ENCODE measurements around the gene QARS1. TPM values are rescaled to one million over a fixed set of nuclear protein-coding genes. Genes with fewer than 3 reads are reported as not detected.

QARS1 gene
- total RNA-seq, 4 donors from 2014 or later = 297 to 451 (median 380) TPM

GRCh38 chr3:49057268-49057667 lies 47.3 kb downstream of the QARS1 start:
- DNase-seq (ENCODE audit: low spot score in 2 of 2) = no peak
- Histone ChIP-seq H3K9me3 (no peaks in the 10 kb centered on the region), H3K4me3 (no peak overlapping the region), H3K27ac (no peak overlapping the region), H3K4me1 (no peaks in the 10 kb centered on the region), H3K36me3 (peaks cover 69% of the 10 kb centered on the region), H3K27me3 (no peaks in the 10 kb centered on the region)
- WGBS = no CpG with 5 or more reads among the region's 10 CpGs
- no peak for TF ChIP-seq EP300 (IDR thresholded peaks at IDR 0.05)
- TF ChIP-seq POLR2AphosphoS5 (IDR thresholded peaks at IDR 0.05) = no peak
- no peak for TF ChIP-seq CTCF (IDR thresholded peaks at IDR 0.05)
- TF ChIP-seq POLR2A (IDR thresholded peaks at IDR 0.05) = no peak

- Histone ChIP-seq H3K9me3 (no peaks in the 10 kb centered on the region), H3K36me3 (peaks cover 71% of the 10 kb centered on the region), H3K27me3 (no peaks in the 10 kb centered on the region), H3K4me1 (no peaks in the 10 kb centered on the region), H3K27ac (no peak overlapping the region), H3K4me3 (no peak overlapping the region)
- WGBS = 100% methylated on average over 2 of the region's 2 CpGs
- DNase-seq (ENCODE audit: low spot score in 2 of 2) = no peak
- TF ChIP-seq EP300 (IDR thresholded peaks at IDR 0.05) (no peak), POLR2A (IDR thresholded peaks at IDR 0.05) (no peak), POLR2AphosphoS5 (IDR thresholded peaks at IDR 0.05) (no peak), CTCF (IDR thresholded peaks at IDR 0.05) (no peak)
These were observed 50.2 kb downstream of the QARS1 start for GRCh38 chr3:49054344-49054862.

- TF ChIP-seq EP300 (IDR thresholded peaks at IDR 0.05) (no peak), CTCF (IDR thresholded peaks at IDR 0.05) (no peak)
- Histone ChIP-seq H3K36me3 (peaks cover 68% of the 10 kb centered on the region), H3K27ac (no peak overlapping the region), H3K4me1 (no peaks in the 10 kb centered on the region), H3K27me3 (no peaks in the 10 kb centered on the region), H3K9me3 (no peaks in the 10 kb centered on the region), H3K4me3 (no peak overlapping the region)
- DNase-seq (ENCODE audit: low spot score in 2 of 2) = no peak
- WGBS = 96% methylated on average over 1 of the region's 1 CpG
These were observed 51.0 kb downstream of the QARS1 start for GRCh38 chr3:49053543-49053942.

Other genes starting within 250 kb of the QARS1 start
- 10 to 100 TPM; 11.3 to 23.7 (median 17.9) TPM for gene SLC25A20, start 205.9 kb downstream of the QARS1 start, total RNA-seq
- 100 to 1,000 TPM in 1 of 4 donors, 10 to 100 TPM in 3; 57.9 to 148 (median 61.8) TPM for gene ARIH2, start 185.9 kb downstream of the QARS1 start, total RNA-seq
- gene P4HTM, start 114.5 kb downstream of the QARS1 start, total RNA-seq = 10 to 100 TPM; 18.5 to 57.2 (median 27.9) TPM
- 100 to 1,000 TPM in 1 of 4 donors, 10 to 100 TPM in 3; 49.1 to 105 (median 55.5) TPM for gene WDR6, start 97.4 kb downstream of the QARS1 start, total RNA-seq
- 10 to 100 TPM; 44.3 to 55.4 (median 50.7) TPM for gene DALRD3, start 86.2 kb downstream of the QARS1 start, total RNA-seq
- 100 to 1,000 TPM in 1 of 4 donors, 10 to 100 TPM in 3; 45.0 to 104 (median 63.1) TPM for gene NDUFAF3, start 82.6 kb downstream of the QARS1 start, total RNA-seq
- 100 to 1,000 TPM; 184 to 355 (median 229) TPM for gene IMPDH2, start 75.4 kb downstream of the QARS1 start, total RNA-seq
- gene QRICH1, start 10.7 kb downstream of the QARS1 start, total RNA-seq = 100 to 1,000 TPM in 2 of 4 donors, 10 to 100 TPM in 2; 85.8 to 187 (median 115) TPM
- gene USP19, start 16.1 kb upstream of the QARS1 start, total RNA-seq = 10 to 100 TPM; 46.1 to 82.1 (median 76.0) TPM
- gene LAMB2, start 28.3 kb upstream of the QARS1 start, total RNA-seq = 100 to 1,000 TPM; 333 to 563 (median 501) TPM
- gene CCDC71, start 61.6 kb upstream of the QARS1 start, total RNA-seq = 10 to 100 TPM; 29.0 to 48.2 (median 35.3) TPM
- gene KLHDC8B, start 66.8 kb upstream of the QARS1 start, total RNA-seq = 10 to 100 TPM; 53.1 to 63.6 (median 59.3) TPM
- 1 to 10 TPM; 5.9 to 9.0 (median 8.5) TPM for gene C3orf62, start 172.5 kb upstream of the QARS1 start, total RNA-seq
- gene USP4, start 235.3 kb upstream of the QARS1 start, total RNA-seq = 10 to 100 TPM; 29.1 to 76.8 (median 35.5) TPM

All from suprapubic skin (tissue), 4 donors.